ENCODE data around the gene CLEC2L. TPM values are rescaled to one million over a fixed set of nuclear protein-coding genes. Genes with fewer than 3 reads are reported as not detected.

CLEC2L gene
- total and polyA plus RNA-seq, 2 of the 8 experiments (the other 6 are each of a cell fraction or from before 2014, with no cell fraction given), result 0.20 to 1.9 TPM

GRCh38 chr7:139482662-139483466 is 40.6 kb upstream of the CLEC2L start (continued):
- no peak for TF ChIP-seq JUN (IDR thresholded peaks at IDR 0.05; ENCODE audit: low read depth, low read length)
- TF ChIP-seq TEAD4 (IDR thresholded peaks at IDR 0.05; ENCODE audit: low read depth, low read length), result no peak
- TF ChIP-seq BCL11A (IDR thresholded peaks at IDR 0.05; ENCODE audit: low read depth in 2 of 2, low read length in 2 of 2), result no peak
- no peak for TF ChIP-seq RAD21 (IDR thresholded peaks at IDR 0.05 in 1 of 2, conservative IDR thresholded peaks at IDR 0.05 in 1 of 2; ENCODE audit: low read depth in 2 of 2, low read length in 2 of 2)
- no peak for TF ChIP-seq TAF1 (IDR thresholded peaks at IDR 0.05; ENCODE audit: low read depth, low read length)
- peak; percentile 20 for TF ChIP-seq ASH2L (IDR thresholded peaks at IDR 0.05; ENCODE audit: low read length)
- TF ChIP-seq RBBP5 (IDR thresholded peaks at IDR 0.05; ENCODE audit: borderline replicate concordance, low read depth, low read length), result no peak; the same call in 1 of the 2 replicates
- TF ChIP-seq MAX (IDR thresholded peaks at IDR 0.05), result peak; percentile 93
- TF ChIP-seq SRF (IDR thresholded peaks at IDR 0.05; ENCODE audit: low read depth, low read length), result no peak
- TF ChIP-seq JUND (IDR thresholded peaks at IDR 0.05; ENCODE audit: low read length), result no peak
- TF ChIP-seq NRF1 (IDR thresholded peaks at IDR 0.05; ENCODE audit: low read depth, low read length), result no peak
- TF ChIP-seq GTF2F1 (IDR thresholded peaks at IDR 0.05; ENCODE audit: borderline replicate concordance, low read depth, low read length), result no peak
- no peak for TF ChIP-seq EP300 (IDR thresholded peaks at IDR 0.05; ENCODE audit: borderline replicate concordance in 1 of 2, low read depth in 2 of 2, low read length in 2 of 2)
- TF ChIP-seq POLR2A (IDR thresholded peaks at IDR 0.05; ENCODE audit: control extremely low read depth in 1 of 2, low read depth in 2 of 2, low read length in 2 of 2), result peak in 1 of 2 experiments; percentile 13; a peak in 1 of 3 replicates
- TF ChIP-seq CHD1 (IDR thresholded peaks at IDR 0.05; ENCODE audit: low read depth, low read length), result no peak
- TF ChIP-seq CBX5 (IDR thresholded peaks at IDR 0.05; ENCODE audit: low read depth, low read length), result no peak
- TF ChIP-seq KDM4A (IDR thresholded peaks at IDR 0.05; ENCODE audit: low read depth, low read length, severe bottlenecking), result peak; percentile 91
- no peak for TF ChIP-seq ATF2 (IDR thresholded peaks at IDR 0.05; ENCODE audit: low read length)
- no peak for TF ChIP-seq CBX8 (IDR thresholded peaks at IDR 0.05; ENCODE audit: borderline replicate concordance, low read depth, low read length)
- 0 out of 2 replicates have a peak, but pooled peaks have one; percentile 22 for TF ChIP-seq GABPA (IDR thresholded peaks at IDR 0.05; ENCODE audit: borderline replicate concordance, insufficient read depth, low read length)
- TF ChIP-seq KDM1A (IDR thresholded peaks at IDR 0.05; ENCODE audit: borderline replicate concordance, low read length), result no peak
- TF ChIP-seq YY1 (IDR thresholded peaks at IDR 0.05; ENCODE audit: low read depth, low read length), result no peak
- peak; percentile 45; the same call in 1 of the 2 replicates for TF ChIP-seq TBP (IDR thresholded peaks at IDR 0.05; ENCODE audit: low read depth, low read length)

Measured in H1 (cell line).